Colonic mucosa (tissue), 4 donors: ENCODE data around the gene LGI4. TPM values are rescaled to one million over a fixed set of nuclear protein-coding genes. Genes with fewer than 3 reads are reported as not detected.

ENCODE experiments used
- DNase-seq: peaks from one replicate; pipeline ENCODE4 v3.0.0-alpha.2; 2020
- H3K27ac ChIP-seq: fragments of 200-600 bp; one replicate; pipeline ENCODE4 v1.8.0; 2021
- H3K27me3 ChIP-seq: fragments of 200-600 bp; one replicate; pipeline ENCODE4 v1.8.0; 2021
- H3K36me3 ChIP-seq: fragments of 200-600 bp; one replicate; pipeline ENCODE4 v1.8.0; 2021
- H3K4me1 ChIP-seq: fragments of 200-600 bp; one replicate; pipeline ENCODE4 v1.8.0; 2021; ENCODE audit warnings: mild to moderate bottlenecking
- H3K4me3 ChIP-seq: fragments of 200-600 bp; one replicate; pipeline ENCODE4 v1.8.0; 2021
- H3K9ac ChIP-seq, 2 donors: one replicate each; pipeline ENCODE4 v1.7.0; 2013; ENCODE audit warnings: control low read depth in 2 of 2, low read depth in 2 of 2, low read length in 2 of 2
- H3K9me3 ChIP-seq: fragments of 200-600 bp; one replicate; pipeline ENCODE4 v1.8.0; 2021
- intact Hi-C: fragments of 100-400 bp; cut with DNase I; formaldehyde crosslinking; loops from one replicate; pipeline ENCODE4 v1.14.1; 2022
- total RNA-seq, 2 donors: library from RNA; stranded (reverse); fragmentation: NEBNext Ultra II Directional in 1 of 2; extraction: Animal tissue kit (Norgen Biotek cat#: 25700) in 1 of 2; gene quantifications; one replicate each; pipeline ENCODE4 v1.2.1, GENCODE V29; 2021
- TF ChIP-seq, protein P1 (sequence below): fragments of 200-600 bp; IDR thresholded peaks from one replicate; pipeline ENCODE4 v1.8.0; 2022; ENCODE audit warnings: antibody characterized with exemption, mild to moderate bottlenecking
- donor health status: healthy.
- donor health status: DM: no; HTN: no; CAD: no.
- donor health status: DM: no; HTN: no; CAD: no.

LGI4 gene
- total RNA-seq, 2 donors from 2014 or later, result 5.8 to 10.2 TPM

DNA sequence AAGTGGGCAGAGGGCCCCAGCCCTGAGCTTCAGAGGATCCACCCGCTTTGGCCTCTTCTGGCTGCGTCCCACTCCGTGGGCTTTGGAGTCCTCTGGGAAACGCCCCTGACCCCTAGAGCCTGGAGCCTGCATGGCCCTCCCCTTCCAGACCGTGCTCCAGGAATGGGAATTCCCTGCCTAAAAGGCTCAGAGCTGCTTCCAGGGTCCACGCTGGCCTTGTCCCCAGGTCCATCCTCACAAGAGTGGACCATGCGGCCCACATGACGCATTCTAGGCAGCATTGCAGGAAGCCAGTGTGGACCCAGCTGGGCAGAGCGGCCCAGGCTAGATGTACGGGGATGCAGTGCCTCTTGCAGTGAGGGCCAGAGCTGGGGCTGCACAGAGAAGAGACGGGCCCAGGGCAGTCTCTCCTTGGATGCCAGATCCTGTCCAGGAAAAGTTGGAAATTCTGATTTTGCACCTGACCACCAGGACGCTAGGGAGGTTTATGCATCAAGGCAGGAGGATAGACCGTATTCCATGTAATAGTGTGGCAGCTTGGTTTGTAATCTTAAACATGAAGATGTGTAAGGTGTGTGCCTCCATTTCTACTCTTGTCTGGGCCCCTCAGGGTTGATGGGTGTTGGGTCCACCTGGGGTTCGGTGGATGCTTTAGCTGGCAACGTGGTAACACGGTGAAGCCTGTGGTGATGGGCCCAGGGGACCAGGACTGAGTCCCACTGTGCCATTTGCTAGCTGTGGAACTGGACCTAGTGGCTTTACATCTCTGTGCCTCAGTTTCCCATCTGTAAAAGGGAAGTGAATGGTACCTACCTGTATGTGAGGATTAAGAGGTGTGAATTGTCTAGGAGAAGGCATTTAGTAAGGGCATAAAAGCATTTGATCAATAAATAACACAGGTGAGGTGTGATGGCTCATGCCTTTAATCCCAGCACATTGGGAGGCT lies 34.0 kb downstream of the LGI4 start:
- H3K4me1 ChIP-seq, result no peaks in the 10 kb centered on the region
- no peak overlapping the region for H3K4me3 ChIP-seq
- H3K36me3 ChIP-seq, result no peaks in the 10 kb centered on the region
- H3K9ac ChIP-seq, result no peak overlapping the region
- no peak for DNase-seq
- no peaks in the 10 kb centered on the region for H3K27me3 ChIP-seq
- TF ChIP-seq, protein P1, sequence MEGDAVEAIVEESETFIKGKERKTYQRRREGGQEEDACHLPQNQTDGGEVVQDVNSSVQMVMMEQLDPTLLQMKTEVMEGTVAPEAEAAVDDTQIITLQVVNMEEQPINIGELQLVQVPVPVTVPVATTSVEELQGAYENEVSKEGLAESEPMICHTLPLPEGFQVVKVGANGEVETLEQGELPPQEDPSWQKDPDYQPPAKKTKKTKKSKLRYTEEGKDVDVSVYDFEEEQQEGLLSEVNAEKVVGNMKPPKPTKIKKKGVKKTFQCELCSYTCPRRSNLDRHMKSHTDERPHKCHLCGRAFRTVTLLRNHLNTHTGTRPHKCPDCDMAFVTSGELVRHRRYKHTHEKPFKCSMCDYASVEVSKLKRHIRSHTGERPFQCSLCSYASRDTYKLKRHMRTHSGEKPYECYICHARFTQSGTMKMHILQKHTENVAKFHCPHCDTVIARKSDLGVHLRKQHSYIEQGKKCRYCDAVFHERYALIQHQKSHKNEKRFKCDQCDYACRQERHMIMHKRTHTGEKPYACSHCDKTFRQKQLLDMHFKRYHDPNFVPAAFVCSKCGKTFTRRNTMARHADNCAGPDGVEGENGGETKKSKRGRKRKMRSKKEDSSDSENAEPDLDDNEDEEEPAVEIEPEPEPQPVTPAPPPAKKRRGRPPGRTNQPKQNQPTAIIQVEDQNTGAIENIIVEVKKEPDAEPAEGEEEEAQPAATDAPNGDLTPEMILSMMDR, result no peak
- H3K27ac ChIP-seq, result no peak overlapping the region
- H3K9me3 ChIP-seq, result no peaks in the 10 kb centered on the region
- intact Hi-C loops, result no loop called here

DNA sequence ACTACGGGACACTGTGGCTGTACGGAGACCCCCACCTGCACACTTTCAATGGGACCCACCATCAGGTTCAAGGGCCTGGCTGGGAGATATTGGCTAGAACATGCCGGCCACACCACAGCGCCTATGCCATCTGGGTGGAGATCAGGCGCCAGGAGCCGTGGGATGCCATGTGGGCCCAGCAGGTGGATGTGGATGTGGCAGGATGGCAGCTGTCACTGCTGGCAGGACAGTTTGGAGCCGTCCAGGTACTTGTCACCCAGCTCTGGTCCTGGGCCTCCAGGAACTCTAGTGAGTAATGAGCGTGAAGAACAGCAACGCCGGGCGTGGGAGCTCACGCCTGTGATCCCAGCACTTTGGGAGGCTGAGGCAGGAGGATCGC lies 35.0 kb downstream of the LGI4 start:
- Histone ChIP-seq H3K9ac (no peak overlapping the region), H3K27me3 (no peaks in the 10 kb centered on the region), H3K4me3 (no peak overlapping the region), H3K9me3 (no peaks in the 10 kb centered on the region), H3K36me3 (no peaks in the 10 kb centered on the region), H3K27ac (no peak overlapping the region), H3K4me1 (no peaks in the 10 kb centered on the region)
- TF ChIP-seq, protein P1, result no peak
- DNase-seq, result no peak
- intact Hi-C loops, result no loop called here

DNA sequence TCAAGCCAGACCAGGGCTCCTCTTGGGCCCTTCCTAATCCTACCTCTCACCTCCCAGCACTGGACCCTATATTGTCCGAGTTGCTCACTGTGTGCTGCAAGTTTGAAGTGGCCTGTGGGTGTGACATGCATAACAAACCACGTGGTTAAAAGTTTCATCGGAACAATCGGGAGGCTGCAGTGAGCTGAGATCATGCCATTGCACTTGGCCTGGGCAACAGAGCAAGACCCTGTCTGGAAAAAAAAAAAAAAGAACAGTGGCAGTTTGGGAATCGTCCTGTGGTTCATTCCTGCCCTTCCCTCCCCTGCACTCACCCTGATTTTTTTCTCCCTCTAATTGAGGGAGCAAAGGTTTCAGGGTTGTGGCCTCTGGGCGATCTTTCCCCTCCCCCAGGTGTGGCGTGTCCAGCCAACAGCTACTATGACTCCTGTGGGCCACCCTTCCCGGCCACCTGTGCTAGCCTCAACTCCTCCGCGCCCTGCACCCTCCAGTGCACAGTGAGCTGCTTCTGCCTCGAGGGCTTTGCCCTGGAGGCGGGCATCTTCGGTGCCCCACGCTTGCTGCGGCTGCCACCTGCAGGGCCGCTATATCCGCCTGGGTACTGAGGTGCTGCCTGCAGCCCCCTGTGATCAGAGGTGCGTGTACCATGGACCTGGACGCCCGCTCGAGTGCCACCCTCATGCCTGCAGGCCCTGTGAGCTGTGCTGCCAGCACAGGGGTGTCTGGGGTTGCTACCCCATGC lies 35.5 kb downstream of the LGI4 start:
- no peak for DNase-seq
- H3K4me1 ChIP-seq, result no peaks in the 10 kb centered on the region
- no peak overlapping the region for H3K4me3 ChIP-seq
- TF ChIP-seq, protein P1, result no peak
- intact Hi-C loops, result no loop called here
- H3K27ac ChIP-seq, result no peak overlapping the region
- H3K27me3 ChIP-seq, result no peaks in the 10 kb centered on the region
- H3K9ac ChIP-seq, result no peak overlapping the region
- H3K9me3 ChIP-seq, result no peaks in the 10 kb centered on the region
- no peaks in the 10 kb centered on the region for H3K36me3 ChIP-seq

DNA sequence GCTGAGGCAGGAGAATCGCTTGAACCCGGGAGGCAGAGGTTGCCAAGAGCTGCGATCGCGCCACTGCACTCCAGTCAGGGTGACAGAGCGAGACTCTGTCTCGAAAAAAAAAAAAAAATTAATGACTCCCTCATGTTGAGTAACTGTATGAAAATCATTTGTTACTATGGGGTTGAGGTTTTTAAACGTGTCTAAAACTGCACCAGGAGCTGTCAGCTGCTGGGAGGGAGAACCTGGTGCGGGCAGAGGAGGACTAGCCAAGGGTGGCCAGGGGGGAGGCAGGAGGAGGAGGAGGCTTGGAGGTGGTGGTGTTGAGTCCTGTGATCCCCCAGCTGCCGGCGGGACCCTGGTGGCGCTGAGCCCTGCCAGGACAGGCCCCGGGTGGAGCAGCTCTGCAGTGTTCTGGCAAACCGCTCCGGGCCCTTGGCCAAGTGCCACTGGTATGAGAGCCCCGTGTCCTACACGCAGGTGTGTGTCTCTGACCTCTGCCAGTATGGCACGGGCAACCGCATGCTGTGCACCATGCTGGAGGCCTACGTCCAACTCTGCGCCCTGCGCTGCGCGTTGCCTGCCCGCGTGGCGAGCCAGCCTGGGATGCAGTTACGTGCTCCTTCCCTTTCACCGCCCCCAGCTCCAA lies 36.3 kb downstream of the LGI4 start:
- Histone ChIP-seq H3K27ac (no peak overlapping the region), H3K36me3 (no peaks in the 10 kb centered on the region), H3K4me3 (no peak overlapping the region), H3K9ac (no peak overlapping the region), H3K4me1 (no peaks in the 10 kb centered on the region), H3K9me3 (no peaks in the 10 kb centered on the region), H3K27me3 (no peaks in the 10 kb centered on the region)
- intact Hi-C loops, result no loop called here
- TF ChIP-seq, protein P1, result no peak
- DNase-seq, result no peak

DNA sequence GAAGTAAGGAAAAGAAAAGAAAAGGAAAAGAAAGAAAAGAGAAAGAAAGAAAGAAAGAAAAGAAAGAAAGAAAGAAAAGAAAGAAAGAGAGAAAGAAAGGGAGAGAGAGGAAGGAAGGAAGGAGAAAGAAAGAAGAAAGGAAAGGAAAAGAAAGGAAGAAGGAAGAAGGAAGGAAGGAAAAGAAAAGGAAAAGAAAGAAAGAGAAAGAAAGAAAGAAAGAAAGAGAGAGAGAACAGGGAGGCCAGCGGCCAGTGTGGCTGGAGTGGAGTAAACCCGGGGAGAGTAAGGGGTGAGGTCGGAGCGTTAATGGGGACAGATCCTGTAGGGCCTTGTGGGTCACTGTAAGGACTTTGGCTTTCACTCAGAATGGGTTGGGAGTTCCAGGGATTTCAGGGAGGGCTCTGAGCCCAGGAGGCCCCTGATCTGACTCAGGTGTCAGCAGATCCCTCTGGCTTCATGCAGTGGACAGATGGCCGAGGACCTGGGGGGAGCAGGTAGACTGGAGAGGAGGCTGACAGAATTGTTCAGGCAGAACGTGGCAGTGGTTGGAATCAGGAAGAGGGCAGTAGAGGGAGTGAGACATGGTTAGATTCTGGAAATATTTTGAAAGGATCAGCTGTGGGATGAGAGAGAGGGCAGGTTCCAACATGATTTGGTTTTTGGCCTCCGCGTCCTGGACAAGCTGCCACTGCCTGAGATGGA lies 39.0 kb downstream of the LGI4 start:
- TF ChIP-seq, protein P1, result no peak
- Histone ChIP-seq H3K4me3 (no peak overlapping the region), H3K4me1 (no peaks in the 10 kb centered on the region), H3K27ac (no peak overlapping the region), H3K9me3 (no peaks in the 10 kb centered on the region), H3K36me3 (no peaks in the 10 kb centered on the region), H3K27me3 (no peaks in the 10 kb centered on the region), H3K9ac (no peak overlapping the region)
- no peak for DNase-seq
- intact Hi-C loops, result no loop called here
